Endodermal cell (in vitro differentiated cells): Measurements from ENCODE around the gene FADD. TPM values are rescaled to one million over a fixed set of nuclear protein-coding genes. Genes with fewer than 3 reads are reported as not detected.
A peak's percentile ranks its signal among the peaks of the same experiment; 100 is the strongest.

Source experiments
- DNase-seq: peaks from one replicate; pipeline ENCODE4 v3.0.0-alpha.2; 2017
- H3K27ac ChIP-seq: 2 replicates; pipeline ENCODE4 v1.5.1; 2013; ENCODE audit warnings: mild to moderate bottlenecking, low read depth, low read length, moderate library complexity
- H3K27me3 ChIP-seq: 2 replicates; pipeline ENCODE4 v1.6.1; 2013; ENCODE audit warnings: mild to moderate bottlenecking, low read length, moderate library complexity; ENCODE audit not compliant: insufficient read depth, control insufficient read depth, poor library complexity, severe bottlenecking
- H3K36me3 ChIP-seq: 2 replicates; pipeline ENCODE4 v1.7.0; 2013; ENCODE audit warnings: mild to moderate bottlenecking, low read length, moderate library complexity; ENCODE audit not compliant: control insufficient read depth, insufficient read depth
- H3K4me1 ChIP-seq: one replicate; pipeline ENCODE4 v1.7.0; 2013; ENCODE audit warnings: low read length; ENCODE audit not compliant: control insufficient read depth, insufficient read depth
- H3K4me3 ChIP-seq: 2 replicates; pipeline ENCODE4 v1.5.1; 2013; ENCODE audit warnings: mild to moderate bottlenecking, low read length, moderate library complexity
- H3K9ac ChIP-seq: 2 replicates; pipeline ENCODE4 v1.6.1; 2013; ENCODE audit warnings: mild to moderate bottlenecking, low read length, moderate library complexity; ENCODE audit not compliant: poor library complexity, severe bottlenecking; ENCODE audit errors: extremely low read depth
- H3K9me3 ChIP-seq: 2 replicates; pipeline ENCODE4 v1.6.1; 2013; ENCODE audit warnings: mild to moderate bottlenecking, low read length, moderate library complexity; ENCODE audit not compliant: control insufficient read depth
- H3K27ac Mint-ChIP-seq: 2 replicates; pipeline ENCODE4 v1.8.0; 2020; ENCODE audit warnings: mixed read lengths
- H3K27me3 Mint-ChIP-seq: 2 replicates; pipeline ENCODE4 v1.8.0; 2021; ENCODE audit warnings: mild to moderate bottlenecking, mixed read lengths; ENCODE audit not compliant: insufficient read depth
- H3K36me3 Mint-ChIP-seq: 2 replicates; pipeline ENCODE4 v1.8.0; 2020; ENCODE audit warnings: low read depth, mixed read lengths
- H3K4me1 Mint-ChIP-seq: 2 replicates; pipeline ENCODE4 v1.8.0; 2020; ENCODE audit warnings: mixed read lengths
- H3K4me3 Mint-ChIP-seq: 2 replicates; pipeline ENCODE4 v1.8.0; 2020; ENCODE audit warnings: mild to moderate bottlenecking, moderate library complexity, mixed read lengths
- H3K9me3 Mint-ChIP-seq: 2 replicates; pipeline ENCODE4 v1.8.0; 2020; ENCODE audit warnings: mild to moderate bottlenecking, mixed read lengths
- WGBS, 2 experiments: methylation state at CpG; one replicate each; pipeline versions ENCODE4 v1.1.5 to v1.1.7; 2013; ENCODE audit warnings: missing lambda C conversion rate in 2 of 2, mixed read lengths in 1 of 2; ENCODE audit not compliant: insufficient coverage in 1 of 2, insufficient read length in 1 of 2; 5-methylcytosine and 5-hydroxymethylcytosine counted together
- total RNA-seq, 2 donors: library from RNA; stranded (reverse); fragmentation: NEBNext Ultra II Directional in 1 of 2; extraction: Animal tissue kit (Norgen Biotek cat#: 25700) in 1 of 2; gene quantifications; 2 replicates in 1 of 2; 3 replicates in 1 of 2; pipeline ENCODE4 v1.2.1, GENCODE V29; 2021
- TF ChIP-seq, protein P1 (sequence below): fragments of 200-600 bp; sonication (generic); conservative IDR thresholded peaks from 2 replicates; pipeline ENCODE4 v1.5.0; 2021; ENCODE audit warnings: antibody characterized with exemption, mild to moderate bottlenecking

FADD gene
- total RNA-seq, 2 donors from 2014 or later: 50.6 to 53.1 TPM

- Histone ChIP-seq H3K36me3 (no peaks in the 10 kb centered on the region), H3K4me1 (peaks cover 20% of the 10 kb centered on the region), H3K27ac (no peak overlapping the region), H3K4me3 (no peak overlapping the region), H3K27me3 (no peaks in the 10 kb centered on the region), H3K9me3 (no peaks in the 10 kb centered on the region), H3K9ac (no peak overlapping the region)
- H3K36me3 Mint-ChIP-seq: no peaks in the 10 kb centered on the region
- DNase-seq: no peak
- peaks cover 66% of the 10 kb centered on the region for H3K4me1 Mint-ChIP-seq
- H3K27me3 Mint-ChIP-seq: no peaks in the 10 kb centered on the region
- no peak overlapping the region for H3K27ac Mint-ChIP-seq
- peaks cover 2% of the 10 kb centered on the region for H3K9me3 Mint-ChIP-seq
- no peak overlapping the region for H3K4me3 Mint-ChIP-seq
- TF ChIP-seq, protein P1, sequence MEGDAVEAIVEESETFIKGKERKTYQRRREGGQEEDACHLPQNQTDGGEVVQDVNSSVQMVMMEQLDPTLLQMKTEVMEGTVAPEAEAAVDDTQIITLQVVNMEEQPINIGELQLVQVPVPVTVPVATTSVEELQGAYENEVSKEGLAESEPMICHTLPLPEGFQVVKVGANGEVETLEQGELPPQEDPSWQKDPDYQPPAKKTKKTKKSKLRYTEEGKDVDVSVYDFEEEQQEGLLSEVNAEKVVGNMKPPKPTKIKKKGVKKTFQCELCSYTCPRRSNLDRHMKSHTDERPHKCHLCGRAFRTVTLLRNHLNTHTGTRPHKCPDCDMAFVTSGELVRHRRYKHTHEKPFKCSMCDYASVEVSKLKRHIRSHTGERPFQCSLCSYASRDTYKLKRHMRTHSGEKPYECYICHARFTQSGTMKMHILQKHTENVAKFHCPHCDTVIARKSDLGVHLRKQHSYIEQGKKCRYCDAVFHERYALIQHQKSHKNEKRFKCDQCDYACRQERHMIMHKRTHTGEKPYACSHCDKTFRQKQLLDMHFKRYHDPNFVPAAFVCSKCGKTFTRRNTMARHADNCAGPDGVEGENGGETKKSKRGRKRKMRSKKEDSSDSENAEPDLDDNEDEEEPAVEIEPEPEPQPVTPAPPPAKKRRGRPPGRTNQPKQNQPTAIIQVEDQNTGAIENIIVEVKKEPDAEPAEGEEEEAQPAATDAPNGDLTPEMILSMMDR: no peak
- 76 to 100% methylated on average over 2 to 4 of the region's 4 CpGs for WGBS, 2 experiments
Measured at GRCh38 chr11:70247710-70248072, 44.6 kb downstream of the FADD start.

GRCh38 chr11:70250876-70251658 lies 48.0 kb downstream of the FADD start:
- Histone ChIP-seq H3K9ac (no peak overlapping the region), H3K27me3 (no peaks in the 10 kb centered on the region), H3K4me1 (peaks cover 12% of the 10 kb centered on the region), H3K27ac (no peak overlapping the region), H3K9me3 (no peaks in the 10 kb centered on the region), H3K4me3 (no peak overlapping the region), H3K36me3 (no peaks in the 10 kb centered on the region)
- Mint-ChIP-seq H3K4me3 (no peak overlapping the region), H3K27me3 (no peaks in the 10 kb centered on the region), H3K36me3 (no peaks in the 10 kb centered on the region), H3K4me1 (peaks cover 51% of the 10 kb centered on the region), H3K27ac (peak overlapping the region; percentile 28), H3K9me3 (no peaks in the 10 kb centered on the region)
- WGBS, 2 experiments: 84 to 88% methylated on average over 15 to 16 of the region's 16 CpGs
- DNase-seq: no peak
- TF ChIP-seq, protein P1: no peak

DNA sequence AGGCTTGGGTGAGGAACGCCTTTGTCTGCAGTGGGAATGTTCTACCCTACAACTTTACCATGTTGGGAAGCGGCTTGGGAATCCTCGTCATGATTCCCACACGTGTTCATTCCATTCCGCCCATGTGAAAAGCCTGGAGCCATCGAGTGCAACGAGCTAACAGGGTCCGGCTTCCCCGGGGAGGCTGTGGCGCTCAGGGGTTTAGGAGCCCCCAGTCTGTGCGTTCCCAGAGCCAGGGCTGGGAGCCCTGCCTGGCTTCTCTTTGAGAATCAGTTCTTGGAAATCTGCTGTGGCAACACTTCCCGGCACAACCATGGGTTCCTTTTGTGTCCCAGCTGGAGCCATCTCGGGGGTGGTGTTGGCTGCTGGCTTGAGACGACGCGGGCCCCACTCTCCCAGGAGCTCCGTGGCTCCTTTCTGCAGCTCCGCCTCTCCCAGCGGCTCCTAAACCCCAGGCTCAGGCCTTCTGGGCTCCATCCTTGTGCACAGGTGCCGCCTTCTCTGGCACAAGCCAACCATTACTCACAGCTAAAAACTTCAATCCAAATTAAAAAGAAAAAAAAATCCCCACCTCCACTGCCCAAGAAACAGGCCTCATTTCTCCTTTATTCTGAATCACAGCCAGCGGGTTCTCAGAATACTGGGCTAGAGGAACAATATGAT lies 48.7 kb downstream of the FADD start:
- H3K36me3 Mint-ChIP-seq: no peaks in the 10 kb centered on the region
- H3K9me3 Mint-ChIP-seq: no peaks in the 10 kb centered on the region
- H3K36me3 ChIP-seq: no peaks in the 10 kb centered on the region
- H3K27ac ChIP-seq: no peak overlapping the region
- H3K4me3 ChIP-seq: no peak overlapping the region
- DNase-seq: no peak
- H3K4me1 ChIP-seq: peaks cover 7% of the 10 kb centered on the region
- H3K9ac ChIP-seq: no peak overlapping the region
- 86 to 90% methylated on average over 14 to 21 of the region's 21 CpGs for WGBS, 2 experiments
- no peak overlapping the region for H3K4me3 Mint-ChIP-seq
- TF ChIP-seq, protein P1: no peak
- no peaks in the 10 kb centered on the region for H3K27me3 Mint-ChIP-seq
- H3K27ac Mint-ChIP-seq: peak overlapping the region; percentile 39
- H3K9me3 ChIP-seq: no peaks in the 10 kb centered on the region
- peaks cover 47% of the 10 kb centered on the region for H3K4me1 Mint-ChIP-seq
- no peaks in the 10 kb centered on the region for H3K27me3 ChIP-seq
